MM.1S (cell line): Measurements from ENCODE around the gene PRMT7.

Experiments used
- EZH2 ChIP-seq: fragments of 300-600 bp; sonication (generic); optimal IDR thresholded peaks from 2 replicates; pipeline ENCODE3; 2017; ENCODE audit warnings: low read depth, mild to moderate bottlenecking, antibody characterized with exemption, low read length, mixed read lengths
- TF ChIP-seq, protein P1 (sequence below): fragments of 300-600 bp; sonication (generic); IDR thresholded peaks from 2 replicates; pipeline ENCODE4 v1.5.1; 2016; ENCODE audit warnings: antibody characterized with exemption, low read length, mixed read lengths

GRCh38 chr16:68367440-68367839 lies 56.6 kb downstream of the PRMT7 start:
- TF ChIP-seq, protein P1, sequence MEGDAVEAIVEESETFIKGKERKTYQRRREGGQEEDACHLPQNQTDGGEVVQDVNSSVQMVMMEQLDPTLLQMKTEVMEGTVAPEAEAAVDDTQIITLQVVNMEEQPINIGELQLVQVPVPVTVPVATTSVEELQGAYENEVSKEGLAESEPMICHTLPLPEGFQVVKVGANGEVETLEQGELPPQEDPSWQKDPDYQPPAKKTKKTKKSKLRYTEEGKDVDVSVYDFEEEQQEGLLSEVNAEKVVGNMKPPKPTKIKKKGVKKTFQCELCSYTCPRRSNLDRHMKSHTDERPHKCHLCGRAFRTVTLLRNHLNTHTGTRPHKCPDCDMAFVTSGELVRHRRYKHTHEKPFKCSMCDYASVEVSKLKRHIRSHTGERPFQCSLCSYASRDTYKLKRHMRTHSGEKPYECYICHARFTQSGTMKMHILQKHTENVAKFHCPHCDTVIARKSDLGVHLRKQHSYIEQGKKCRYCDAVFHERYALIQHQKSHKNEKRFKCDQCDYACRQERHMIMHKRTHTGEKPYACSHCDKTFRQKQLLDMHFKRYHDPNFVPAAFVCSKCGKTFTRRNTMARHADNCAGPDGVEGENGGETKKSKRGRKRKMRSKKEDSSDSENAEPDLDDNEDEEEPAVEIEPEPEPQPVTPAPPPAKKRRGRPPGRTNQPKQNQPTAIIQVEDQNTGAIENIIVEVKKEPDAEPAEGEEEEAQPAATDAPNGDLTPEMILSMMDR, result no peak
- no peak for TF ChIP-seq EZH2
